ENCODE measurements around the gene LAMB4. TPM values are rescaled to one million over a fixed set of nuclear protein-coding genes. Genes with fewer than 3 reads are reported as not detected.

LAMB4 gene
- total RNA-seq, 2 donors from 2014 or later = not detected

Other genes with a start within 250 kb of the LAMB4 start
- 10 to 100 TPM; 49.4 to 64.5 TPM for gene DLD, start 239.2 kb downstream of the LAMB4 start, total RNA-seq
- not detected for gene LAMB1, start 127.2 kb downstream of the LAMB4 start, total RNA-seq